GM12878 (cell line): ENCODE data around the gene ADGRV1. TPM values are rescaled to one million over a fixed set of nuclear protein-coding genes. Genes with fewer than 3 reads are reported as not detected.

Experiments
- ATAC-seq: fragments of 200-7000 bp; cut with Tn5 transposase; 3 replicates; pipeline ENCODE4 v1.9.1; 2020; ENCODE audit warnings: mild to moderate bottlenecking, moderate library complexity
- BruUV-seq: library from RNA; stranded (reverse); fragments of 400-500 nt; replicated peaks from 2 replicates; lab custom pipeline; 2021; lab: Mats Ljungman, UMichigan
- CTCF ChIA-PET: fragments of 300-600 bp; sonication (Branson Sonifier 250); formaldehyde crosslinking; extraction: SDS; loops from one replicate; lab custom pipeline; 2021; ENCODE audit warnings: inconsistent platforms; lab: Yijun Ruan, JAX
- POLR2A ChIA-PET: fragments of 350-600 bp; formaldehyde crosslinking; extraction: SDS; loops from one replicate; lab custom pipeline; 2021; ENCODE audit warnings: inconsistent platforms; lab: Charles Lee
- RAD21 ChIA-PET: fragments of 300-600 bp; sonication (Branson Sonifier 250); formaldehyde crosslinking; loops from one replicate; lab custom pipeline; 2023; ENCODE audit warnings: antibody characterized with exemption; ENCODE audit not compliant: unreplicated experiment; lab: Charles Lee
- SMC1A ChIA-PET: fragments of 300-600 bp; sonication (Branson Sonifier 250); formaldehyde crosslinking; loops from one replicate; lab custom pipeline; 2023; ENCODE audit not compliant: unreplicated experiment, uncharacterized antibody; lab: Charles Lee
- DNase-seq: peaks from one replicate; pipeline ENCODE4 v3.0.0-alpha.2; 2011; ENCODE audit warnings: low read depth, low spot score
- FAIRE-seq: peaks from 3 replicates; lab custom pipeline; 2011; peaks lifted over from hg19 to GRCh38; lab: Jason Lieb, UNC
- H2AFZ ChIP-seq: 2 replicates; pipeline ENCODE4 v1.6.0; 2011; ENCODE audit warnings: low read depth, low read length, control low read depth; ENCODE audit not compliant: control insufficient read depth
- H3K27ac ChIP-seq: 2 replicates; pipeline ENCODE4 v1.5.1; 2011; ENCODE audit warnings: control low read depth; ENCODE audit not compliant: control insufficient read depth, insufficient read depth
- H3K27me3 ChIP-seq, 2 experiments: replicated peaks in 1 of 2; 2 replicates each; pipeline versions ENCODE4 v1.6.0 to v1.6.1; 2011; ENCODE audit warnings: low read length in 1 of 2; ENCODE audit not compliant: control insufficient read depth in 2 of 2, insufficient read depth in 2 of 2
- H3K36me3 ChIP-seq, 2 experiments: 2 replicates each; pipeline ENCODE4 v1.5.1; 2011; ENCODE audit warnings: low read length in 1 of 2; ENCODE audit not compliant: control insufficient read depth in 2 of 2, insufficient read depth in 2 of 2
- H3K4me1 ChIP-seq: 2 replicates; pipeline ENCODE4 v1.6.1; 2011; ENCODE audit warnings: mild to moderate bottlenecking, low read length, moderate library complexity, mixed read lengths; ENCODE audit not compliant: control insufficient read depth, insufficient read depth
- H3K4me2 ChIP-seq: 2 replicates; pipeline ENCODE4 v1.6.0; 2011; ENCODE audit warnings: control low read depth; ENCODE audit not compliant: control insufficient read depth, insufficient read depth
- H3K4me3 ChIP-seq: fragments of 200-600 bp; sonication (generic); 2 replicates; pipeline ENCODE4 v1.5.1; 2016
- H3K79me2 ChIP-seq: 2 replicates; pipeline ENCODE4 v1.6.0; 2011; ENCODE audit warnings: low read length; ENCODE audit not compliant: control insufficient read depth, insufficient read depth
- H3K9ac ChIP-seq: 2 replicates; pipeline ENCODE4 v1.8.0; 2011; ENCODE audit warnings: low read length, control low read depth, mixed read lengths; ENCODE audit not compliant: control insufficient read depth, insufficient read depth
- H3K9me3 ChIP-seq: replicated peaks from 3 replicates; pipeline ENCODE4 v1.5.1; 2011; ENCODE audit warnings: mild to moderate bottlenecking, low read length; ENCODE audit not compliant: control insufficient read depth, insufficient read depth
- H4K20me1 ChIP-seq: 2 replicates; pipeline ENCODE4 v1.6.0; 2011; ENCODE audit not compliant: control insufficient read depth, insufficient read depth
- BCL11A ChIP-seq: IDR thresholded peaks from 2 replicates; pipeline ENCODE4 v1.6.1; 2011; ENCODE audit warnings: low read depth, low read length
- CHD4 ChIP-seq: fragments of 200-600 bp; sonication (generic); IDR thresholded peaks from 2 replicates; pipeline ENCODE4 v1.6.1; 2016; ENCODE audit warnings: mild to moderate bottlenecking
- GABPA ChIP-seq: IDR thresholded peaks from 2 replicates; pipeline ENCODE4 v1.6.1; 2014; ENCODE audit warnings: antibody characterized with exemption, low read depth, mild to moderate bottlenecking, inconsistent platforms
- KLF5 ChIP-seq: fragments of 450-650 bp; IDR thresholded peaks from 2 replicates; pipeline ENCODE4 v1.6.1; 2014; ENCODE audit warnings: mild to moderate bottlenecking; ENCODE audit not compliant: partially characterized antibody
- MTA2 ChIP-seq: fragments of 450-650 bp; IDR thresholded peaks from 2 replicates; pipeline ENCODE4 v1.6.1; 2016; ENCODE audit warnings: low read depth, mild to moderate bottlenecking, moderate library complexity
- NFXL1 ChIP-seq: fragments of 450-650 bp; IDR thresholded peaks from 2 replicates; pipeline ENCODE4 v1.6.1; 2017; ENCODE audit warnings: antibody characterized with exemption, mild to moderate bottlenecking, borderline replicate concordance
- PAX8 ChIP-seq: fragments of 450-650 bp; IDR thresholded peaks from 2 replicates; pipeline ENCODE4 v1.6.1; 2017; ENCODE audit warnings: mild to moderate bottlenecking, moderate library complexity
- ZNF274 ChIP-seq: IDR thresholded peaks from one replicate; pipeline ENCODE4 v1.8.0; 2011; ENCODE audit not compliant: insufficient read length, insufficient read depth
- WGBS: methylation state at CpG from one replicate; pipeline ENCODE4 v1.1.6; 2016; ENCODE audit warnings: low lambda C conversion rate; ENCODE audit not compliant: insufficient replicate concordance, insufficient coverage; ENCODE audit errors: missing lambda C conversion rate; 5-methylcytosine and 5-hydroxymethylcytosine counted together
- in situ Hi-C: fragments of 300-500 bp; cut with MboI; formaldehyde crosslinking; loops from 9 replicates; pipeline ENCODE4 v1.14.3; 2018; ENCODE audit warnings: mixed read lengths
- intact Hi-C: fragments of 100-400 bp; cut with micrococcal nuclease; formaldehyde crosslinking; loops from one replicate; pipeline ENCODE4 v1.14.2; 2022; ENCODE audit not compliant: unreplicated experiment
- polyA plus RNA-seq, 11 experiments: library from polyadenylated mRNA; depleted of rRNA in 4 of 11; unstranded in 6 of 11; stranded (reverse) in 5 of 11; fragments of >200 nt; fragmentation: Nextera tagmentation in 4 of 11; fragmentation: Illumina TruSeq in 1 of 11; extraction: Ambion mirVana in 4 of 11; extraction: Trizol in 1 of 11; gene quantifications; 1 replicate in 1 of 11; 2 replicates in 10 of 11; pipeline versions ENCODE4 v1.2.1 to v1.2.3, GENCODE V29; 2011 to 2016; ENCODE audit warnings: inconsistent platforms in 2 of 11, missing spikeins in 2 of 11, low read depth in 1 of 11
- total RNA-seq, 4 experiments: library from RNA; depleted of rRNA in 3 of 4; stranded (reverse); fragments of >200 nt in 3 of 4; fragmentation: Illumina TruSeq in 1 of 4; extraction: Trizol in 1 of 4; gene quantifications; 2 replicates each; pipeline versions ENCODE4 v1.2.1 to v1.2.3, GENCODE V29; 2013 to 2021
- TF ChIP-seq, protein P1 (sequence below): fragments of 450-650 bp; IDR thresholded peaks from 2 replicates; pipeline ENCODE4 v1.6.1; 2017; ENCODE audit warnings: antibody characterized with exemption, mild to moderate bottlenecking, moderate library complexity
- TF ChIP-seq, protein P2 (sequence below): fragments of 450-650 bp; IDR thresholded peaks from 2 replicates; pipeline ENCODE4 v1.6.1; 2017; ENCODE audit warnings: mild to moderate bottlenecking, moderate library complexity
- TF ChIP-seq, protein P3 (sequence below): IDR thresholded peaks from 2 replicates; pipeline ENCODE4 v1.6.1; 2012; ENCODE audit warnings: improper control_type of control experiment, low read depth, low read length; ENCODE audit not compliant: insufficient replicate concordance

ADGRV1 gene
- total and polyA plus RNA-seq, 10 of the 15 experiments (the other 5 are each of a cell fraction or from before 2014, with no cell fraction given), result 0.04 to 8.1 (median 0.16) TPM; not detected in 1

DNA sequence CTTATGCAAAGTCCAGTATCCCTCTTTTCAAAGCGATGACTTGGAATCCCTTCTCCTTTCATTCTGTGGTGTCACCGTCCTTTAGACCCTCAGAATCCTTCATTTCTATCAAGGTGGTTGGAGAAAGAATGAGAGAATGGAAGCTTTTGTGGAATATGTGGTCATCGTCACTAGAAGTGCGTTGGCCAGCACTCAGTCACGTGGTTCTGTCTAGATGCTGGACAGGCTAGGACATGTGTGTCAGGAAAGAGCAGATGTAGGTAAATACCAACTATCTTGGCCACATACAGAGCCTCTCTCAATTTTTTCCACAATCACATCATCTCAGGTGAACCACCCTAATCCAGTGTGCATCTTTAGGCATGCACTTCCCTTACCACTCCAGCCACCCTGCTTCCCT is 618.5 kb downstream of the ADGRV1 start (continued):
- TF ChIP-seq BCL11A (no peak), MTA2 (no peak), CHD4 (no peak)
- TF ChIP-seq, protein P1, sequence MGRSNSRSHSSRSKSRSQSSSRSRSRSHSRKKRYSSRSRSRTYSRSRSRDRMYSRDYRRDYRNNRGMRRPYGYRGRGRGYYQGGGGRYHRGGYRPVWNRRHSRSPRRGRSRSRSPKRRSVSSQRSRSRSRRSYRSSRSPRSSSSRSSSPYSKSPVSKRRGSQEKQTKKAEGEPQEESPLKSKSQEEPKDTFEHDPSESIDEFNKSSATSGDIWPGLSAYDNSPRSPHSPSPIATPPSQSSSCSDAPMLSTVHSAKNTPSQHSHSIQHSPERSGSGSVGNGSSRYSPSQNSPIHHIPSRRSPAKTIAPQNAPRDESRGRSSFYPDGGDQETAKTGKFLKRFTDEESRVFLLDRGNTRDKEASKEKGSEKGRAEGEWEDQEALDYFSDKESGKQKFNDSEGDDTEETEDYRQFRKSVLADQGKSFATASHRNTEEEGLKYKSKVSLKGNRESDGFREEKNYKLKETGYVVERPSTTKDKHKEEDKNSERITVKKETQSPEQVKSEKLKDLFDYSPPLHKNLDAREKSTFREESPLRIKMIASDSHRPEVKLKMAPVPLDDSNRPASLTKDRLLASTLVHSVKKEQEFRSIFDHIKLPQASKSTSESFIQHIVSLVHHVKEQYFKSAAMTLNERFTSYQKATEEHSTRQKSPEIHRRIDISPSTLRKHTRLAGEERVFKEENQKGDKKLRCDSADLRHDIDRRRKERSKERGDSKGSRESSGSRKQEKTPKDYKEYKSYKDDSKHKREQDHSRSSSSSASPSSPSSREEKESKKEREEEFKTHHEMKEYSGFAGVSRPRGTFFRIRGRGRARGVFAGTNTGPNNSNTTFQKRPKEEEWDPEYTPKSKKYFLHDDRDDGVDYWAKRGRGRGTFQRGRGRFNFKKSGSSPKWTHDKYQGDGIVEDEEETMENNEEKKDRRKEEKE, result no peak

DNA sequence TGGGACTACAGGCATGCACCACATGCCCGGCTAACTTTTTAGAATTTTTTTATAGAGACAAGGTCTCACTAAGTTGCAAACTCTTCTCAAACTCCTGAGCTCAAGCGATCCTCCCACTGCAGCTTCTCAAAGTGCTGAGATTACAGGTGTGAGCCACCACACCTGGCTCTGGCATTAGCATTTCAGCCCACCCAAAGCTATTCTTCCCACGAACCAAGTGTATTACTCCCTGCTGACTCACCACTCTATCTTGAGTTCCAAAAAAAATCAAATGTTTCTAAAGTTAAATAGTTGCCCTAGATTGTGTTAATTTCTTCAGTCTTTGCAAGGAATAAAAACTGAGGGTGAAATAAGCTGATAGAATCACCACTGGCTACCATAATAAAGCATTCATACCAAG is 619.0 kb downstream of the ADGRV1 start:
- 91% methylated on average over 3 of the region's 3 CpGs for WGBS
- no peak overlapping the region for H2AFZ ChIP-seq
- FAIRE-seq, result no peak
- no peak for ATAC-seq
- no peak for DNase-seq
- no peaks in the 10 kb centered on the region for H3K27me3 ChIP-seq
- H3K4me2 ChIP-seq, result no peak overlapping the region
- in situ Hi-C loops (no loop called here), intact Hi-C loops (no loop called here)
- no peaks in the 10 kb centered on the region for H3K4me1 ChIP-seq
- no peak overlapping the region for H3K9ac ChIP-seq
- ChIA-PET CTCF (no interaction called here), SMC1A (interaction anchor here (0.9 to 2.0 kb wide), 3 partner anchors 10 to 207 kb away, joined by 4 to 6 read pairs (median 4); no protein-coding TSS in a partner anchor), RAD21 (interaction anchor here (1.2 to 2.0 kb wide), 2 partner anchors 207 kb away, joined by 3 to 6 read pairs; no protein-coding TSS in a partner anchor), POLR2A (no interaction called here)
- H3K36me3 ChIP-seq, result no peaks in the 10 kb centered on the region
- BruUV-seq, result no TSS peak
- no peaks in the 10 kb centered on the region for H4K20me1 ChIP-seq
- H3K4me3 ChIP-seq, result no peak overlapping the region
- H3K27ac ChIP-seq, result no peak overlapping the region
- no peaks in the 10 kb centered on the region for H3K79me2 ChIP-seq
- H3K9me3 ChIP-seq, result no peaks in the 10 kb centered on the region
- TF ChIP-seq GABPA, result no peak
- TF ChIP-seq ZNF274, result no peak
- TF ChIP-seq, protein P2, sequence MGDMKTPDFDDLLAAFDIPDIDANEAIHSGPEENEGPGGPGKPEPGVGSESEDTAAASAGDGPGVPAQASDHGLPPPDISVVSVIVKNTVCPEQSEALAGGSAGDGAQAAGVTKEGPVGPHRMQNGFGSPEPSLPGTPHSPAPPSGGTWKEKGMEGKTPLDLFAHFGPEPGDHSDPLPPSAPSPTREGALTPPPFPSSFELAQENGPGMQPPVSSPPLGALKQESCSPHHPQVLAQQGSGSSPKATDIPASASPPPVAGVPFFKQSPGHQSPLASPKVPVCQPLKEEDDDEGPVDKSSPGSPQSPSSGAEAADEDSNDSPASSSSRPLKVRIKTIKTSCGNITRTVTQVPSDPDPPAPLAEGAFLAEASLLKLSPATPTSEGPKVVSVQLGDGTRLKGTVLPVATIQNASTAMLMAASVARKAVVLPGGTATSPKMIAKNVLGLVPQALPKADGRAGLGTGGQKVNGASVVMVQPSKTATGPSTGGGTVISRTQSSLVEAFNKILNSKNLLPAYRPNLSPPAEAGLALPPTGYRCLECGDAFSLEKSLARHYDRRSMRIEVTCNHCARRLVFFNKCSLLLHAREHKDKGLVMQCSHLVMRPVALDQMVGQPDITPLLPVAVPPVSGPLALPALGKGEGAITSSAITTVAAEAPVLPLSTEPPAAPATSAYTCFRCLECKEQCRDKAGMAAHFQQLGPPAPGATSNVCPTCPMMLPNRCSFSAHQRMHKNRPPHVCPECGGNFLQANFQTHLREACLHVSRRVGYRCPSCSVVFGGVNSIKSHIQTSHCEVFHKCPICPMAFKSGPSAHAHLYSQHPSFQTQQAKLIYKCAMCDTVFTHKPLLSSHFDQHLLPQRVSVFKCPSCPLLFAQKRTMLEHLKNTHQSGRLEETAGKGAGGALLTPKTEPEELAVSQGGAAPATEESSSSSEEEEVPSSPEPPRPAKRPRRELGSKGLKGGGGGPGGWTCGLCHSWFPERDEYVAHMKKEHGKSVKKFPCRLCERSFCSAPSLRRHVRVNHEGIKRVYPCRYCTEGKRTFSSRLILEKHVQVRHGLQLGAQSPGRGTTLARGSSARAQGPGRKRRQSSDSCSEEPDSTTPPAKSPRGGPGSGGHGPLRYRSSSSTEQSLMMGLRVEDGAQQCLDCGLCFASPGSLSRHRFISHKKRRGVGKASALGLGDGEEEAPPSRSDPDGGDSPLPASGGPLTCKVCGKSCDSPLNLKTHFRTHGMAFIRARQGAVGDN, result no peak
- no peak for TF ChIP-seq NFXL1
- TF ChIP-seq KLF5, result no peak
- TF ChIP-seq, protein P3, sequence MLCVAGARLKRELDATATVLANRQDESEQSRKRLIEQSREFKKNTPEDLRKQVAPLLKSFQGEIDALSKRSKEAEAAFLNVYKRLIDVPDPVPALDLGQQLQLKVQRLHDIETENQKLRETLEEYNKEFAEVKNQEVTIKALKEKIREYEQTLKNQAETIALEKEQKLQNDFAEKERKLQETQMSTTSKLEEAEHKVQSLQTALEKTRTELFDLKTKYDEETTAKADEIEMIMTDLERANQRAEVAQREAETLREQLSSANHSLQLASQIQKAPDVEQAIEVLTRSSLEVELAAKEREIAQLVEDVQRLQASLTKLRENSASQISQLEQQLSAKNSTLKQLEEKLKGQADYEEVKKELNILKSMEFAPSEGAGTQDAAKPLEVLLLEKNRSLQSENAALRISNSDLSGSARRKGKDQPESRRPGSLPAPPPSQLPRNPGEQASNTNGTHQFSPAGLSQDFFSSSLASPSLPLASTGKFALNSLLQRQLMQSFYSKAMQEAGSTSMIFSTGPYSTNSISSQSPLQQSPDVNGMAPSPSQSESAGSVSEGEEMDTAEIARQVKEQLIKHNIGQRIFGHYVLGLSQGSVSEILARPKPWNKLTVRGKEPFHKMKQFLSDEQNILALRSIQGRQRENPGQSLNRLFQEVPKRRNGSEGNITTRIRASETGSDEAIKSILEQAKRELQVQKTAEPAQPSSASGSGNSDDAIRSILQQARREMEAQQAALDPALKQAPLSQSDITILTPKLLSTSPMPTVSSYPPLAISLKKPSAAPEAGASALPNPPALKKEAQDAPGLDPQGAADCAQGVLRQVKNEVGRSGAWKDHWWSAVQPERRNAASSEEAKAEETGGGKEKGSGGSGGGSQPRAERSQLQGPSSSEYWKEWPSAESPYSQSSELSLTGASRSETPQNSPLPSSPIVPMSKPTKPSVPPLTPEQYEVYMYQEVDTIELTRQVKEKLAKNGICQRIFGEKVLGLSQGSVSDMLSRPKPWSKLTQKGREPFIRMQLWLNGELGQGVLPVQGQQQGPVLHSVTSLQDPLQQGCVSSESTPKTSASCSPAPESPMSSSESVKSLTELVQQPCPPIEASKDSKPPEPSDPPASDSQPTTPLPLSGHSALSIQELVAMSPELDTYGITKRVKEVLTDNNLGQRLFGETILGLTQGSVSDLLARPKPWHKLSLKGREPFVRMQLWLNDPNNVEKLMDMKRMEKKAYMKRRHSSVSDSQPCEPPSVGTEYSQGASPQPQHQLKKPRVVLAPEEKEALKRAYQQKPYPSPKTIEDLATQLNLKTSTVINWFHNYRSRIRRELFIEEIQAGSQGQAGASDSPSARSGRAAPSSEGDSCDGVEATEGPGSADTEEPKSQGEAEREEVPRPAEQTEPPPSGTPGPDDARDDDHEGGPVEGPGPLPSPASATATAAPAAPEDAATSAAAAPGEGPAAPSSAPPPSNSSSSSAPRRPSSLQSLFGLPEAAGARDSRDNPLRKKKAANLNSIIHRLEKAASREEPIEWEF, result no peak
- no peak for TF ChIP-seq PAX8
